SK-N-SH treated with all-trans-retinoic acid at 6 μM for 48 hours (cell line): ENCODE data around the gene RNASE11.
"Not testable (repeated sequence)": the region's sequence is repeated elsewhere in the genome, so short reads cannot be mapped to it uniquely, and the experiment has no call there.

Experiments
- ATAC-seq: fragments of 200-7000 bp; cut with Tn5 transposase; 3 replicates; pipeline ENCODE4 v1.9.1; 2020; ENCODE audit warnings: mild to moderate bottlenecking, moderate library complexity
- BACH2 ChIP-seq: fragments of 250-450 bp; sonication (Bioruptor Pico); IDR thresholded peaks from 2 replicates; pipeline ENCODE4 v1.9.0; 2021; ENCODE audit warnings: mild to moderate bottlenecking, borderline replicate concordance
- CSDC2 ChIP-seq: fragments of 250-450 bp; sonication (Bioruptor Pico); IDR thresholded peaks from 2 replicates; pipeline ENCODE4 v1.5.0; 2020; ENCODE audit warnings: mild to moderate bottlenecking, moderate library complexity
- ESRRG ChIP-seq: fragments of 250-450 bp; sonication (Bioruptor Pico); IDR thresholded peaks from 2 replicates; pipeline ENCODE4 v1.6.1; 2021; ENCODE audit warnings: mild to moderate bottlenecking
- GLIS3 ChIP-seq: fragments of 250-450 bp; sonication (Bioruptor Pico); IDR thresholded peaks from 2 replicates; pipeline ENCODE4 v1.5.0; 2020; ENCODE audit warnings: mild to moderate bottlenecking, moderate library complexity
- ISL1 ChIP-seq: fragments of 250-450 bp; sonication (Bioruptor Pico); IDR thresholded peaks from 2 replicates; pipeline ENCODE4 v2.1.2; 2022; ENCODE audit warnings: mild to moderate bottlenecking, moderate library complexity
- OSR1 ChIP-seq: fragments of 250-450 bp; sonication (Bioruptor Pico); IDR thresholded peaks from 2 replicates; pipeline ENCODE4 v1.8.0; 2022; ENCODE audit warnings: moderate library complexity, mild to moderate bottlenecking, inconsistent platforms
- RARB ChIP-seq: fragments of 250-450 bp; sonication (Bioruptor Pico); IDR thresholded peaks from 2 replicates; pipeline ENCODE4 v1.8.0; 2021; ENCODE audit warnings: mild to moderate bottlenecking, moderate library complexity
- SNAI2 ChIP-seq: fragments of 250-450 bp; sonication (Bioruptor Pico); IDR thresholded peaks from 2 replicates; pipeline ENCODE4 v1.5.0; 2020; ENCODE audit warnings: mild to moderate bottlenecking, moderate library complexity
- TCF4 ChIP-seq: fragments of 250-450 bp; sonication (Bioruptor Pico); IDR thresholded peaks from 2 replicates; pipeline ENCODE4 v1.8.0; 2021; ENCODE audit warnings: mild to moderate bottlenecking, moderate library complexity, borderline replicate concordance
- TOX ChIP-seq: fragments of 250-450 bp; sonication (Bioruptor Pico); IDR thresholded peaks from 2 replicates; pipeline ENCODE4 v1.8.0; 2021; ENCODE audit warnings: mild to moderate bottlenecking, moderate library complexity, borderline replicate concordance
- ZC3H10 ChIP-seq: fragments of 250-450 bp; sonication (Bioruptor Pico); IDR thresholded peaks from 2 replicates; pipeline ENCODE4 v1.5.1; 2021; ENCODE audit warnings: mild to moderate bottlenecking, moderate library complexity
- ZFP3 ChIP-seq: fragments of 250-450 bp; sonication (Bioruptor Pico); IDR thresholded peaks from 2 replicates; pipeline ENCODE4 v1.5.0; 2020; ENCODE audit warnings: mild to moderate bottlenecking, moderate library complexity
- ZFP30 ChIP-seq: fragments of 450-650 bp; formaldehyde crosslinking; IDR thresholded peaks from 2 replicates; pipeline ENCODE4 v1.5.0; 2022; ENCODE audit warnings: mild to moderate bottlenecking, moderate library complexity
- ZNF565 ChIP-seq: fragments of 450-650 bp; formaldehyde crosslinking; conservative IDR thresholded peaks from 2 replicates; pipeline ENCODE4 v1.5.0; 2020; ENCODE audit warnings: low read depth, mild to moderate bottlenecking, moderate library complexity
- ZNF70 ChIP-seq: fragments of 450-650 bp; formaldehyde crosslinking; IDR thresholded peaks from 2 replicates; pipeline ENCODE4 v1.5.0; 2020; ENCODE audit warnings: mild to moderate bottlenecking, moderate library complexity
- ZNF8 ChIP-seq: fragments of 450-650 bp; formaldehyde crosslinking; IDR thresholded peaks from 2 replicates; pipeline ENCODE4 v1.5.0; 2020; ENCODE audit warnings: mild to moderate bottlenecking, moderate library complexity
- TF ChIP-seq, protein P1 (sequence below): fragments of 250-450 bp; sonication (Bioruptor Pico); IDR thresholded peaks from 2 replicates; pipeline ENCODE4 v1.5.1; 2020; ENCODE audit warnings: low read depth, mild to moderate bottlenecking, moderate library complexity
- TF ChIP-seq, protein P2 (sequence below): fragments of 250-450 bp; sonication (Bioruptor Pico); IDR thresholded peaks from 2 replicates; pipeline ENCODE4 v1.8.0; 2021; ENCODE audit warnings: low read depth, mild to moderate bottlenecking, moderate library complexity, borderline replicate concordance
- TF ChIP-seq, protein P3 (sequence below): fragments of 250-450 bp; sonication (Bioruptor Pico); IDR thresholded peaks from 2 replicates; pipeline ENCODE4 v1.5.0; 2020; ENCODE audit warnings: mild to moderate bottlenecking, moderate library complexity
- TF ChIP-seq, protein P4 (sequence below): fragments of 250-450 bp; sonication (Bioruptor Pico); IDR thresholded peaks from 2 replicates; pipeline ENCODE4 v1.5.1; 2021; ENCODE audit warnings: mild to moderate bottlenecking, moderate library complexity

The RNASE11 gene

DNA sequence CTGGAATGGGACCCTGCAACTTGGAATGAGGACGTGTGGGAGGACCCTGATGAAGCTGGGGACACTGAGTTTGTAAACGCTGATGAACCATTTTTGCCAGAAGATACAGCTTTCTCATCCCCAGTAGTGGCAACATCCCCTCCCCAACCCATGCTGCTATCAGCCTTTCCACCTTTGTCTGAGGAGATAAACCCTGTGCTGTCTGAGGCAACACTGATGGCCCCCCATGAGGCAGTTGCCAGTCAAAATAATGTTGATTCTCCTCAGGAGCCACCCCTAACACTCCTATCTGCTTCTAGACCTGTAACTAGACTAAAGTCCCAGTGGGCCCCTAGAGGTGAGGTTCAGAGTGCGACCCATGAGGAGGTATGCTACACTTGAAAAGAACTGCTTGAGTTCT lies 19.4 kb downstream of the RNASE11 start:
- TF ChIP-seq, protein P1, sequence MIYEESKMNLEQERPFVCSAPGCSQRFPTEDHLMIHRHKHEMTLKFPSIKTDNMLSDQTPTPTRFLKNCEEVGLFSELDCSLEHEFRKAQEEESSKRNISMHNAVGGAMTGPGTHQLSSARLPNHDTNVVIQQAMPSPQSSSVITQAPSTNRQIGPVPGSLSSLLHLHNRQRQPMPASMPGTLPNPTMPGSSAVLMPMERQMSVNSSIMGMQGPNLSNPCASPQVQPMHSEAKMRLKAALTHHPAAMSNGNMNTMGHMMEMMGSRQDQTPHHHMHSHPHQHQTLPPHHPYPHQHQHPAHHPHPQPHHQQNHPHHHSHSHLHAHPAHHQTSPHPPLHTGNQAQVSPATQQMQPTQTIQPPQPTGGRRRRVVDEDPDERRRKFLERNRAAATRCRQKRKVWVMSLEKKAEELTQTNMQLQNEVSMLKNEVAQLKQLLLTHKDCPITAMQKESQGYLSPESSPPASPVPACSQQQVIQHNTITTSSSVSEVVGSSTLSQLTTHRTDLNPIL (CRISPR knock-in tag), result no peak
- TF ChIP-seq BACH2, result no peak
- TF ChIP-seq, protein P2, sequence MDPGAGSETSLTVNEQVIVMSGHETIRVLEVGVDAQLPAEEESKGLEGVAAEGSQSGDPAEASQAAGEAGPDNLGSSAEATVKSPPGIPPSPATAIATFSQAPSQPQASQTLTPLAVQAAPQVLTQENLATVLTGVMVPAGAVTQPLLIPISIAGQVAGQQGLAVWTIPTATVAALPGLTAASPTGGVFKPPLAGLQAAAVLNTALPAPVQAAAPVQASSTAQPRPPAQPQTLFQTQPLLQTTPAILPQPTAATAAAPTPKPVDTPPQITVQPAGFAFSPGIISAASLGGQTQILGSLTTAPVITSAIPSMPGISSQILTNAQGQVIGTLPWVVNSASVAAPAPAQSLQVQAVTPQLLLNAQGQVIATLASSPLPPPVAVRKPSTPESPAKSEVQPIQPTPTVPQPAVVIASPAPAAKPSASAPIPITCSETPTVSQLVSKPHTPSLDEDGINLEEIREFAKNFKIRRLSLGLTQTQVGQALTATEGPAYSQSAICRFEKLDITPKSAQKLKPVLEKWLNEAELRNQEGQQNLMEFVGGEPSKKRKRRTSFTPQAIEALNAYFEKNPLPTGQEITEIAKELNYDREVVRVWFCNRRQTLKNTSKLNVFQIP, result no peak
- no peak for TF ChIP-seq OSR1 (CRISPR knock-in tag)

DNA sequence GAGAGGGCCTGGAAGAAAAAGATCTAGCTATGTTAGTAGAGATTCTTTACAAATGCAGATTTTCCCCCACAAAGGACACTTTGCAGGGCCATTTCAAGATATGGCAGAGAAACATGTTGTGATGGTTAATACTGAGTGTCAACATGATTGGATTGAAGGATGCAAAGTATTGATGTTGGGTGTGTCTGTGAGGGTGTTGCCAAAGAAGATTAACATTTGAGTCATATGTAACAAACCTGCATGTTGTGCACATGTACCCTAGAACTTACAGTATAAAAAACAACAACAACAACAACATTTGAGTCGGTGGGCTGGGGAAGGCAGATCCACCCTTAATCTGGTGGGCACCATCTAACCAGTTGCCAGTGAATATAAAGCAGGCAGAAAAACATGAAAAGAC lies 20.6 kb downstream of the RNASE11 start:
- ATAC-seq, result not testable (repeated sequence)

More for the DNA sequence above, 19.4 kb downstream of the RNASE11 start:
- ATAC-seq, result no peak

DNA sequence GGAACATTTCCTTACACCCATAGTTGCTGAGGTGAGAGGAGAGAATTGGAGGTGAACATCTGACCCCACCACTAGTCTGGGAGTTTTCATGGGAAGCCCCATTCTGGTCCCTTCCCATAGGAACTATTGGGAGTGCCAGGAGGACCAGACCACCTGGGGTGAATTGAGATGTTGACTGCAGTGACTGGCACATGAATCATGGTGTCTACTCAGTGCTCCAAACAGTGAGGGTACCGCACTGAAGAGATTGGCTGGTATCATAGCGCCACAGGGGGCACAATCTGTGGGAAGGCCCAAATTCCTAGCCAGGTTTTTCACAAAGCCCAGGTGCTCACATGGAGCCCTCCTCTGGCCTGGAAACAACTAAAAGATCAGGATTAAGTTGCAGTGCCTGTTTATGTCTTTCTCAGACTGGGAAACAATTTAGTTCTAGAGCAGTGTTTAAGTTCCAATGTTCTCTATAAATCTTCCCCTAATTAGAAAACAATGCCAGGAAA lies 23.3 kb downstream of the RNASE11 start:
- TF ChIP-seq, protein P3, sequence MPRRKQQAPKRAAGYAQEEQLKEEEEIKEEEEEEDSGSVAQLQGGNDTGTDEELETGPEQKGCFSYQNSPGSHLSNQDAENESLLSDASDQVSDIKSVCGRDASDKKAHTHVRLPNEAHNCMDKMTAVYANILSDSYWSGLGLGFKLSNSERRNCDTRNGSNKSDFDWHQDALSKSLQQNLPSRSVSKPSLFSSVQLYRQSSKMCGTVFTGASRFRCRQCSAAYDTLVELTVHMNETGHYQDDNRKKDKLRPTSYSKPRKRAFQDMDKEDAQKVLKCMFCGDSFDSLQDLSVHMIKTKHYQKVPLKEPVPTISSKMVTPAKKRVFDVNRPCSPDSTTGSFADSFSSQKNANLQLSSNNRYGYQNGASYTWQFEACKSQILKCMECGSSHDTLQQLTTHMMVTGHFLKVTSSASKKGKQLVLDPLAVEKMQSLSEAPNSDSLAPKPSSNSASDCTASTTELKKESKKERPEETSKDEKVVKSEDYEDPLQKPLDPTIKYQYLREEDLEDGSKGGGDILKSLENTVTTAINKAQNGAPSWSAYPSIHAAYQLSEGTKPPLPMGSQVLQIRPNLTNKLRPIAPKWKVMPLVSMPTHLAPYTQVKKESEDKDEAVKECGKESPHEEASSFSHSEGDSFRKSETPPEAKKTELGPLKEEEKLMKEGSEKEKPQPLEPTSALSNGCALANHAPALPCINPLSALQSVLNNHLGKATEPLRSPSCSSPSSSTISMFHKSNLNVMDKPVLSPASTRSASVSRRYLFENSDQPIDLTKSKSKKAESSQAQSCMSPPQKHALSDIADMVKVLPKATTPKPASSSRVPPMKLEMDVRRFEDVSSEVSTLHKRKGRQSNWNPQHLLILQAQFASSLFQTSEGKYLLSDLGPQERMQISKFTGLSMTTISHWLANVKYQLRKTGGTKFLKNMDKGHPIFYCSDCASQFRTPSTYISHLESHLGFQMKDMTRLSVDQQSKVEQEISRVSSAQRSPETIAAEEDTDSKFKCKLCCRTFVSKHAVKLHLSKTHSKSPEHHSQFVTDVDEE (CRISPR knock-in tag), result no peak
- TF ChIP-seq ISL1 (CRISPR knock-in tag) (no peak), GLIS3 (CRISPR knock-in tag) (no peak), ZNF70 (CRISPR knock-in tag) (no peak)
- TF ChIP-seq, protein P1 (CRISPR knock-in tag), result no peak
- no peak for ATAC-seq

DNA sequence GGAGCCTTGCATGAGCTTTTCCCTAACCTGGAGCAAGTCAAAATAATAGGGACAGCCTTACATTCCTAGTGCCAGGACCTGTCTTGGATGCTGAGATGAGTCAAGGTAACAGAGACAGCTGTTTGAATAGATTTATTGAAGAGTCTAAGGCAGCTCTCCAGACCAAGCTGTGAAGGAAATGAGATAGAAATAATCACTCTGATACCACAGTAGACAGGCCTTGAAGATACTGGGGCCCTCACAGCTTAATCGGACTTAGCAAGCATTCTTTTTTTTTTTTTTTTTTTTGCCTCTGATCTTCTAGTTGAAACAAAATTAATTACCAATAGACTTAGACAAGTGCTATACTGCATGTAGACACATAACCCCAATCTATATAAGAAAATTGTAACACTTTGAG lies 23.8 kb downstream of the RNASE11 start:
- ATAC-seq, result no peak
- no peak for TF ChIP-seq ZNF8
- no peak for TF ChIP-seq CSDC2 (CRISPR knock-in tag)
- no peak for TF ChIP-seq ESRRG (CRISPR knock-in tag)
- no peak for TF ChIP-seq RARB (CRISPR knock-in tag)
- no peak for TF ChIP-seq OSR1 (CRISPR knock-in tag)
- no peak for TF ChIP-seq BACH2

DNA sequence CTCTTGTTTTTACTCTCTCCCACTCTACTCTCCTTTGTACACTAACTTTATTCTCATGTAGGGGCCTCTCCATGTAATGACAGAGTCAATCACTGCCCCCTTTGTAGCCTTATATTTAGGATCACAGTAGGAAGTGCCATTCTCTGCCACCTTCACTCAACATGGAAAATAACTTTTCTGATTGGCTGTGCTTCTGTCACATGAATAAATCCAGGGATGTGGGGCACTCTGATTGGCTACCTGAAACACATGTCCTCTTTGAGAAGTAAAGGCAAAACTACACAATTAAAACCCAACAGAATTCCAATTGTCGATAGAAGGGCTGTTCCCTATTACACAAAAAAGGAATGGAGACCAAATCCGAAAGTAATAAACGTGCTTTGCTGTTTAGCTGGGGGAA lies 26.8 kb downstream of the RNASE11 start, which contains the start of gene RNASE9:
Gene RNASE9, minus strand, starts transcription at position 87 of the 400 bp plus-strand sequence.
- no peak for ATAC-seq
- no peak for TF ChIP-seq ZNF565 (CRISPR knock-in tag)
- TF ChIP-seq SNAI2 (CRISPR knock-in tag), result no peak
- TF ChIP-seq ESRRG (CRISPR knock-in tag), result no peak
- no peak for TF ChIP-seq ZFP3 (CRISPR knock-in tag)
- TF ChIP-seq ZNF70 (CRISPR knock-in tag), result no peak
- no peak for TF ChIP-seq BACH2
- no peak for TF ChIP-seq ZFP30 (CRISPR knock-in tag)
- TF ChIP-seq TOX (CRISPR knock-in tag), result no peak
- no peak for TF ChIP-seq ISL1 (CRISPR knock-in tag)
- TF ChIP-seq, protein P1 (CRISPR knock-in tag), result no peak
- TF ChIP-seq, protein P2, result no peak
- TF ChIP-seq CSDC2 (CRISPR knock-in tag), result no peak
- no peak for TF ChIP-seq ZC3H10 (CRISPR knock-in tag)
- TF ChIP-seq OSR1 (CRISPR knock-in tag), result no peak
- TF ChIP-seq, protein P4, sequence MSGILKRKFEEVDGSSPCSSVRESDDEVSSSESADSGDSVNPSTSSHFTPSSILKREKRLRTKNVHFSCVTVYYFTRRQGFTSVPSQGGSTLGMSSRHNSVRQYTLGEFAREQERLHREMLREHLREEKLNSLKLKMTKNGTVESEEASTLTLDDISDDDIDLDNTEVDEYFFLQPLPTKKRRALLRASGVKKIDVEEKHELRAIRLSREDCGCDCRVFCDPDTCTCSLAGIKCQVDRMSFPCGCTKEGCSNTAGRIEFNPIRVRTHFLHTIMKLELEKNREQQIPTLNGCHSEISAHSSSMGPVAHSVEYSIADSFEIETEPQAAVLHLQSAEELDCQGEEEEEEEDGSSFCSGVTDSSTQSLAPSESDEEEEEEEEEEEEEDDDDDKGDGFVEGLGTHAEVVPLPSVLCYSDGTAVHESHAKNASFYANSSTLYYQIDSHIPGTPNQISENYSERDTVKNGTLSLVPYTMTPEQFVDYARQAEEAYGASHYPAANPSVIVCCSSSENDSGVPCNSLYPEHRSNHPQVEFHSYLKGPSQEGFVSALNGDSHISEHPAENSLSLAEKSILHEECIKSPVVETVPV (CRISPR knock-in tag), result no peak
- no peak for TF ChIP-seq TCF4 (CRISPR knock-in tag)
